Measurements from ENCODE around the gene PELI2.

The PELI2 gene

GRCh38 chr14:56117765-56118610 is at the start of gene PELI2:
Gene PELI2 (plus strand): TSS chr14:56118411. CDS start chr14:56118661, 250 bp downstream.
- peak; percentile 87 for DNase-seq

- no peak for DNase-seq
Measured at GRCh38 chr14:56073799-56074198, 44.4 kb upstream of the PELI2 start.

GRCh38 chr14:56075301-56075700 is 42.9 kb upstream of the PELI2 start:
- DNase-seq: no peak

GRCh38 chr14:56081139-56081538 is 37.1 kb upstream of the PELI2 start:
- DNase-seq: no peak

GRCh38 chr14:56082880-56083279 is 35.3 kb upstream of the PELI2 start:
- DNase-seq: no peak

- DNase-seq: no peak
Measured at GRCh38 chr14:56085471-56085870, 32.7 kb upstream of the PELI2 start.

GRCh38 chr14:56087671-56088471 is 30.3 kb upstream of the PELI2 start:
- peak; percentile 47 for DNase-seq

GRCh38 chr14:56088941-56089340 is 29.3 kb upstream of the PELI2 start:
- DNase-seq: no peak

GRCh38 chr14:56092763-56093162 is 25.4 kb upstream of the PELI2 start:
- DNase-seq: no peak

GRCh38 chr14:56094076-56094475 is 24.1 kb upstream of the PELI2 start:
- DNase-seq: no peak

GRCh38 chr14:56098021-56098420 is 20.2 kb upstream of the PELI2 start:
- DNase-seq: no peak

- DNase-seq: no peak
Measured at GRCh38 chr14:56099081-56099797, 19.0 kb upstream of the PELI2 start.

- DNase-seq: no peak
Measured at GRCh38 chr14:56100556-56100955, 17.7 kb upstream of the PELI2 start.

GRCh38 chr14:56102941-56103340 is 15.3 kb upstream of the PELI2 start:
- DNase-seq: no peak

- no peak for DNase-seq
Measured at GRCh38 chr14:56107615-56108014, 10.6 kb upstream of the PELI2 start.

GRCh38 chr14:56108057-56108456 is 10.2 kb upstream of the PELI2 start:
- DNase-seq: no peak

GRCh38 chr14:56112781-56113180 is 5.4 kb upstream of the PELI2 start:
- no peak for DNase-seq

- DNase-seq: no peak
Measured at GRCh38 chr14:56115334-56115870, 2.8 kb upstream of the PELI2 start.

- DNase-seq: no peak
Measured at GRCh38 chr14:56115976-56116893, 2.0 kb upstream of the PELI2 start.

- peak; percentile 51 for DNase-seq
Measured at GRCh38 chr14:56118611-56119181, 485 bp downstream of the PELI2 start.

- peak; percentile 72 for DNase-seq
Measured at GRCh38 chr14:56119201-56119981, 1.2 kb downstream of the PELI2 start.

Measured in right hindlimb (tissue), 1 donor.